Left forelimb (tissue), 1 donor: ENCODE results near the gene PSME2.

Experiments
- DNase-seq: peaks from one replicate; pipeline ENCODE4 v3.0.0-alpha.2; 2018; ENCODE audit warnings: low spot score

PSME2 gene, protein sequence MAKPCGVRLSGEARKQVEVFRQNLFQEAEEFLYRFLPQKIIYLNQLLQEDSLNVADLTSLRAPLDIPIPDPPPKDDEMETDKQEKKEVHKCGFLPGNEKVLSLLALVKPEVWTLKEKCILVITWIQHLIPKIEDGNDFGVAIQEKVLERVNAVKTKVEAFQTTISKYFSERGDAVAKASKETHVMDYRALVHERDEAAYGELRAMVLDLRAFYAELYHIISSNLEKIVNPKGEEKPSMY

DNA sequence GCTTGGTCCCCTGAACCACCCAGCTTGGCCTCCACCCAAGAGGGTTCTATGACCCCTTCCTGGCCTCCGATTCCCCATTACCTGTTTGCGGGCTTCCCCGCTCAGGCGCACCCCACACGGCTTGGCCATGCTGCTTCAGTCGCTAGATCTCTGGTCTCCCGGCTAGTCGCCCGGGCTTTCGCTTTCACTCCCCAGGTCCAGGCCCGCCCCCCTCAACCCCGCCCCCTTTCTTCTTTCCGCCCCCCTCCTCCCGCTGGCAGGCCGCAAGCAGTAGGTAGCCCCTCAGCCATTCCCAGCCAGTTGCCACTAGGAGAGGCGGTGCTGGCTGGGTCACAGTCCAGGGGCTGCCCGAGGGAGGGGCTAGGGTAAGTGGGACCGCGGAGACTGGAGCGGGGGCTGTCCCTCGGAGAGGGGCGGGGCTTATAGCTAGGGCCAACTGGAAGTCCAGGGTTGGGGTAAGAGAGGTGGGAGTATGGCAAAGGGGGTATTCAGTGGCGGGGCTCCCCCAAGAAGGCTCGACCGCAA is at the start of gene PSME2:
TSS of gene PSME2 (minus strand) at position 158 of the 525 bp plus-strand sequence. CDS start at position 129, 29 bp downstream.
- DNase-seq = peak; percentile 94

DNA sequence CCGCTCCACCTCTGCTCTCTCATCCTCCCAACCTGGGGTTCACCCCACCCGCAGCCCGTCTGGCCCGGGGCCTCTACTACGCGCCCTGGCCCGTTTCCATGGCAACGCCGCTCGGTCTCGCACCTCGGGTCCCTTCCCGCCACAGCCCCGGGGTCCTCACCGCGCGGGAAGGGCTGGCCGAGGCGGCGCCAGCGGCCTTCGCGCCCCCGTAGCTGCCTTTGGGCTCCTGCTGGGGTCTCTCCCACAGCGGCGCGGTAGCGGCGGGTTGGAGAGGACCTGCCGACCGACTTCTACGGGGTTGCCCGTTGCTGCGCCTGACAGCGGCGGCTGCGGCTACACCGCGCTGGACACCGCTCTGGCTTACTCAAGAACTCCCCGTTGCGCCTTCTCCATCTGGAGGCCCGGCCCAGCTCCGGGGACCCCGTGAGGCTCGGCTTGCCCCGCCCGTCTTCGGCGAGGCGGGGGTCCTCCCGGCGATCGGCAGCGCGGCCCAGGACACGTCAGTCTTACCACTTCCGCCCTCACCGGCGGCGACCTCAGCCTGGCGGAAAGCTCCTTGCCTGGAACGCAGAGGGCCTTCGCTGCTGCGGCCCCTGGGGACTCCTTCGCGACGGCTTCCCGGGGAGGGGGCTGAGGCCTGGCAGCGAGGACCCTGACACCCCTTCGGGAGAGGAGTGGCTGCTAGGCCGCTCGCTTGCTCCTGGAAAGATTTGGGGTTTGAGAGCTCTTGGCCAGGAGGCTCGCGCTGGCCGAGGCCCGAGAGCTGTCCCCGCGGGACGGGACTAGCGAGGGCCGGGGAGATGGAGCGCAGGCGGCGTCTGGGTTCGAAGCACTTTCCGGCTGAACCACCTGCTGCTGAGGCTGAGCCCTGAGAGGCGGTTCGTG is 49.0 kb upstream of the PSME2 start, which contains the start of gene TM9SF1:
TSS of gene TM9SF1 (minus strand) at position 256 of the 885 bp plus-strand sequence. CDS start 422 bp downstream, outside the sequence.
- peak; percentile 94 for DNase-seq

DNA sequence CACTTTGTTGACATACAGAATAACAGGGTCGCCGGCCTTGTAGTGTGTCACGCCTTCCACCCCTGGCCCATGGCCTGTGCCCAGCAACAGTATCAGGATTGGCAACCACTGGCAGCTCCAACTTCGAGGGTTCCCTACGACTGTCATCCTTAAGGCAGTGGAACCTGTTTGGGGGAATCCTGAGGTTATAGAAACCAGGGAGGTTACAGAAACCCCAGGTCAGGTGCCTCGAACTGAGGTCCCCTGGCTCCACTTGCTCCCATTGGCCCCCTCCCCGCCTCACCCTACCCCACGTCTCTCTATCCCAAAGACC is 48.4 kb upstream of the PSME2 start:
- no peak for DNase-seq

DNA sequence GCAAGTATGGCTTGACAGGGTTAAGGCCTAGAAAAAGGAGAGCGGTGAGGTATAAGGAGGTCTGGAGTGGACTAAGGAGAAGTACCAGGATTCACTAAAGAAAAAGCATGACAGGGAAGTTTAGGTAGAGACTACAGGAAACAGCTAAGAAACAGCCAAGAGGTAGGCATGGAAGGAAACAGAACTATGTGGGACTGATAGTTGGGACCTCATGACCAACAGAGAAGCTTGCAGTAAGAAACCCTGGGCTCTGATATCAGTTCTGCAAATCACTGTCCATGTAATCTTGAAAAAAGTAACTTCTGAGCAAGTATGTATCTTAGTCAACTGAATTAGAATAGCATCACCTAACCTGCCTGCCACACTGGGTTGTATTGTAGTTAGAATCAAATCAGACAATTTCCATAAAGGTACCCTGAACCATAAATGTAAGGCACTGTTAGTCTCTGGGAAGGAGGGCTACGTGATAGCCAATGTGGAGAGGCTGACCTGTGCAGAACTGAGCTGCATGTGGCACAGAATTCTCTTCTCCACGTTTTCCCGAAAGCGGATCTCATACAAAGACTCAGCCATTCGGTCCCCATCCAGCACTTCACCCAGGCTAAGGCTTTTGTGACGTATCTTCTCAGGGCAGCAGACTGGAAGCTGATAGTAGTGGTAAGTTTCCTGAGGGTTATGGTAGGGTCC is 47.9 kb upstream of the PSME2 start:
- DNase-seq = no peak

DNA sequence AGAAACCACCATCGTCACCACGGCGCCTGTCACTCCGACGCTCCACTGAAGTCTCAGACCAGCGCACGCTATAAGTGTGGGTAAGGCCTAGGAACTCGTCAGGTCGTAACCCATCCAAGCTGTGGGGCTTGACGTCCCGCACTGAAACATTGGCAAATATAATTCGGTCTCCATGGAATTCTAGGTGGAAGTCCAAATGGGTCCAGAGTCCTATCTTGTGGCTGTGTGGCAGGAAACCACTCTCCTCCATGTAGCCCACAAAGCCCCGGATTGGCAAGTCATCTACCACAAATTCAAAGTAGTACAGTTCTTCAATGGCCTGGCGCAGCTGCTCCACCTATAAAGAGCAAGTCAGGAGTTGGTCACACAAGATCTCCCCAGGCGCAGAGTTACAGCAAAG is 46.5 kb upstream of the PSME2 start:
- DNase-seq = no peak

DNA sequence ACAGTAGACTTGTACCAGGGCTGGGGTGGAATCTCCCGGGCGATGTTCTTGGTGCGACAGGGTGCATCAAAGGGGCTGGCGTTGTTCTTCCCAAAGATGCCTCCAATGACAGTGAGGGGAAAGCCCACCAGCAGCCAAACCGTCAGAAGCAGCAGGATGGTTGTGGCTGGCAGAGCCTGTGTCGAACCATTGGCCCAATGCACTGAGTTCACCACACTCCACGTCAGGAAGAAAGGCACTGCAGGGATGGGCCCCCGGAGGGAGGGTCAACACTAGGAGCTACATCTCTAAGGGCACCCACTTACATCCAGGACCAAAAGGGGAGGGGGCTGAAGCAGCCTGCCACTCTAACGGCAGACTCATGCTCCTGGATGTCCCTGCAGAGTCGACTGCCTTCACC is 44.0 kb upstream of the PSME2 start:
- DNase-seq = no peak

DNA sequence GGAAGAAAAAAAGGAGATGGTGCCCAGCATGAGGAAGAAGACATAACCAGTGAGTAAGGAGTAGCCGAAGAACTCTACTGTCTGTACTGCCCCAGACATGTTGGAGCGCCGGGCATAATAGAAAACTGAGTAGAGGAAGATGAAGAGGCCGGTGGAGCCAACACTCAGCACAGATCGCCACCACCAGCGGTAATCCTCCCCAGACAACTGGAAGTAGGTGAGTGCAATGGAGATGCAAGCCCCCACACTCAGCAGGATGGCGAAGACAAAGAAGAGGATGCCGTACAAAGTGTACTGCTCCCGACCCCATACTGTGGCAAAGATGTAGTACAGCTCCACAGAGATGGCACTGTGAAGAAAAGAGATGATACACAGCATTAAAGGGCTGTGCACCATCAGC is 43.0 kb upstream of the PSME2 start:
- DNase-seq = no peak

DNA sequence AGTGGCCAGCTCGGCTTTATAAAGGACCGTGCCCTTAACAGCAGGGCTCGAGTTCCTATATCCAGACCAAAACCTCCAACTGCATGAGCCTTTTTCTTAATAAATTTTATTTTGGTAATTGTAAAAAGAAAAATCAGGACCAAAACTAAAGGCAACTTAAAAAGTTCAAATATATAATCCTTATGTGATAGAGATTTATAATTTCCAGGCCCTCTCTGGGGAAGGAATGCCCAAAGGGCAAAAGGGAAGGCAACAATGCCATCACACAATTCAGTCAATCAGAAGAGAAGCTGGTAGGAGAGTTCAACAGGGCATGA is 42.6 kb upstream of the PSME2 start:
- DNase-seq = no peak

DNA sequence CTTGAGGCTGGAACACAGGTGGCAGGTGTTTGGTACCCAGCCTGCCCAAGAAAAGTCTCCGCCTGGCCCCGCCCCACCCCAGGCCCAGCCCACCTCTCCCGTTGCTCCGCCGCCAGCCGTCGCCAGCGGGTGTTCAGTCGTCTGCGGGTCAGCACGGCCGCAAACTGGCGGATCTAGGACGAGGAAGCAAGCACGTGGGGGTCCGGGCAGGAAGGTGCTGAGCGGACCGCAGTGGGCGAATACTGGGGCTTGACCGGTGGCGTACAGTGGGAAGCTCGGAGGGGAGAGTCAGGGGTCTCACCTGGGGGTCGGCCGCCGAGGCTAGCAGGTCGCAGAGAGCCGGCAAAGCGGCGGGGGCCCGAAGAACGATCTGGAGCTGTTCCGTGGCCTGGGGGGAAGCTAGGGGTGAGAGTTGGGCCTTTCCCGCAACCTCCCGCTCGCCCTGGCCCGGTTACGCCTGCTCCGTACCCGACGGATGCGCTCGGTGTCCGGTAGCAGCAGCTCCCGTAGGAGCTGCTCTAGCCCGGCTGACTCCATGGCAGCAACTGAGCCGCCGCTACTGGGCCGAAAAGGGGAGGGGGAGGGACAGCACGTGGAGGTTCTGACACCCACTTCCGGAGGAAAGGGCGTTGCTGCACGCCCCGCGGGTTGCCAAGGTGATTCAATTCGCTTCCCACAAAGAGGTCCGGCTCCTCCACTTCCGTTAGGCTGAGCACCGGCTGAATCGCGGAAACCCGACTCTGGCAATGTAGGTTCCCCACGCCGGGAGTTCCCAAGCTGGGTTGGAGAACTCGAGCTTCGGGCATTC is 42.0 kb upstream of the PSME2 start, which contains the start of gene IPO4:
TSS of gene IPO4 (minus strand) at position 566 of the 808 bp plus-strand sequence. CDS start at position 537, 29 bp downstream.
- DNase-seq = peak; percentile 95

DNA sequence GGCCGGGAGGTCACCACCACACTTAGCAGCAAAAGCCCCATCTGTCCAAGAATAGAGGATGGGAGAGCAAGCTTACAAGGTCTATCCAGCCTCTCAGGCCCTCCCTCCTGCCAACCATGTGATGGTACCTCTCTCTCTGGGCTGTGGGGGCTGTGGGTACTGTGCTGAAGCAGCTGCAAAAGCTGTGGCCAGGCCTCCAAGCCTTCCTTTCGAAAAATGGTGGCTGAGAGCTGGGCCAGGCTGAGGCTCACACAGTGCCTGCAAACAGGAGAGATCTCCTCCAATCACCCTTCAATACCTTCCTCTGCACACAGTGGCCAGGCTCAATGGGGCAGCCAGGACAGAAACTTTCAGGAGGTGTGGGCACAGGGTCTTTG is 41.1 kb upstream of the PSME2 start:
- no peak for DNase-seq

DNA sequence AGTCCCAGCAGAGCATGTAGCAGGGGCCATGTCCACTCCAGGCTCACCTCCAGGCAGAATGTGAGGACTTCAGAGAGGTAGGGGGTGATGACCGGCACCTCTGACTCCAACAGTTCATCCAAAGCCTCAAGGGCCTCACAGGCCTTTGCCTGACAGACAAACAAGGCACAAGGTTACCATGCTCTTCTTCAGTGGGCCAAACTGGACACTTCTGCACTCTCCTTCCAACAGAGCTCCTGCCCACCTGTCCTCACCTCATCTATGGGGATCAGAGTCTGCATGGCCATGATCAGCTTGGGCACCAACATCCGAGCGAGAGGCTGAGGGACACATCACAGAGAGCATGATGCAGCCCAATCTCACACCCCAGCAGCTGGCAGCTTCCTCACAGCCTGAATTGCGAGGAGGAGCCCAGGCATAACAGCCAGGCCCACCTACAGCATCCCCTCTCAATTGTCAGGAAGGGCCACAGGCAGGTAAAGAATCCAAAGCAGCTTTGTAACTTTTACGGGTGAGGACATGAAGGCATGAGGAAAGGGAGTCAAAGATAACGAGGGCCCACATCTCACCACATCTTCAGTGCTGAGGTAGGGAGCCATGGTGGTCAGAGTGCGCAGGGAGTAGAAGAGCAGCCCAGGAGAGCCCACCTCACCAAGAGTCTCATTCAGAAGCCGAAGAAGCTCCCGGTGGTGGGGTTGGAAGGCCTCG is 40.6 kb upstream of the PSME2 start:
- peak; percentile 55 for DNase-seq

DNA sequence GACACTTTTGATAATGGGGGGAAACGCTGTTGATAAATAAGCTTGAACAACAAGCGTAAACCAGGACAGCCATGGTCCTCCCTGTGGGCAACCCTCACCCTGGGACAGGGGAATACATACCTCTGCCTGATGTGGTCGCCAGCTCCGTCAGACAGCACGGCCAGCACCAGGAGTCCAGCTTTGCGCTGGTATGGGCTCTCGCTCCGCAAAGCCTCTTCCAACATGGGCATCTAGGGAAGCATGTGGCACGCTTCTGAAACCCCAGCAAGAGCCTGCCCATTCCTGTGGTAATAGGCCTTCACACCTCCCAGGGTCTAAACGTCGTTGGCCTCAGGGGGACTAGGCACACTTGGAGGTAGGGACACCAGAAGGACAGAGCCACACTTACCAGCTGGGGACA is 39.3 kb upstream of the PSME2 start:
- no peak for DNase-seq

DNA sequence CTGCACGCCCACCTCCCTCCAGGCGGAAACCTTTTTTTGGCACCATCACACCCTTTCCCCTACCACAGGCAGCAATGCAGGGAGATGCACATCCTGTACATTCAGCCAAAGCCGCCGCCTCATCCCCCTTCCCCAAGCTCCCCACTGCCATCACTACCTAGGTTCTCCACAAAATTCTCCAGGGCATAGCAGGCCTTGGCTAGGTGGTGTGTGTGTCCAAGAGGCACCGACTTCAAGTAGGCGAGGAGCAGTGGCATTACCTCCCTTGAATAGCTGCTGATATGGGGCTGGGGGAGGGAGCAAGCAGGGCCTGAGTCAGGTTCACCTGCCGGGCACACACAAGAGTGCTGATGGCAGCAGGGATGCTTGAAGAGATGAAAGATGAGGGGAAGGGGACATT is 38.6 kb upstream of the PSME2 start:
- peak; percentile 59 for DNase-seq

DNA sequence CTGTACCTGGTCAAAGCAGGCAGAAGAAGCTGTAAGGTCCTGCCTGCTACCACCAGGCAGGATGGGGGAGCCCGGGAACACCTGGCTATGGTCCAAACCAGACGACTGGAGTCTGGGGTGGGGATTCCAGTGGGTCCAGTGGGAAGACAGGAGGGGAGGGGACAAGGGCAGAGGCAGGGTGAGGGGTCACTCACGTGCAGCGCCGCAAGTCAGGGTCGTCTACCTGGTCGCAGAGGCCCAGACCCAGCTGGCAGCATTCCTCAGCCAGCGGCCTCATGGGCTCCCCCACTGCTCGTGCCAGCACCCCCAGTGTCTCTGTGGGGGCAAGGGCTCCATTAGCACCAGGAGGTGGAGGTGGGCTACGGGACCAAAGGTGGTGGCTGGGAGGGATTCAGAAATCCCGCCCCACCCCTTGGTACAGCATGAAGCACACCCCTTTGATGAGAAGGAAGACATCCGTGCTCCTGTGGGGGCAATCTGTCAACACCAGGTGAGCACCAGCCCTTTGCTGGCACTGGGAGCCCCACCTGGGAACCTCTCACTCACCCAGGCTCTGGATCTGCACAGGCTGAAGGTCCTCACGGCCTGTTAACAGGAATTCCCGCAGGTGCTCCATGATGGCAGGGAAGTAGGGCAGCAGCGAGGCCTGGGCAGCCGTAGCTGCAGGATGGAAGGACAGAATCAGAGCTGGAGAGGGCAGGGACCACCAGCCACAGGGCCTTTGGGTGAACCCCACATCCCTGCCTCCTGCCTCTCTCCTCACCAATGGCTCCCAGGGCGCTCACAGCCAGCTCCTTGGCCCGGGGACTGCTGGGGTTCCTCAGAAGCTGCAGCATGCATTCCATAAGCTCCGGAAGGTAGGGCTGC is 37.9 kb upstream of the PSME2 start:
- DNase-seq = peak; percentile 44

DNA sequence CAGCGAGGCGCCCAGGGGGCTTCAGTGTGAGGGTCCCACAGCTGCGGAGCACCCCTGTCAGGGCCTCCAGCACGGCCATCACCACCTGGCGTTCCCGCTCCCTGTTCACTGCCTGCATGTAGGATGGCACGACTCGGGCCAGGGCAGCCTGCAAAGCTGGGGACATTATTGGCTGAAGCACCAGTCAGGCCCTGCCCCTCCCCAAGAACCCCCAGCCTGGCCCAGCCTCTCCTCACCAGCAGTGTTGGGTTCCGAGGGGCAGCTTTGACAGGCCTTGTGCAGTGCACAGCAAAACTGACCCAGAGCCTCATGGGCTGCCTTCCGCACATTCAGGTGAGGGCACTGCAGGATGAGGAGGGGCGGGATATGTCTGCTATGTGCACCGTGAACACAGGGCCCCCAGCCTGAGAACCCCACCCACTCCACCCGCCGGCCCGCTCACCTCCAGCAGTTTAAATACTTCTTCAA is 36.6 kb upstream of the PSME2 start:
- peak; percentile 44 for DNase-seq

DNA sequence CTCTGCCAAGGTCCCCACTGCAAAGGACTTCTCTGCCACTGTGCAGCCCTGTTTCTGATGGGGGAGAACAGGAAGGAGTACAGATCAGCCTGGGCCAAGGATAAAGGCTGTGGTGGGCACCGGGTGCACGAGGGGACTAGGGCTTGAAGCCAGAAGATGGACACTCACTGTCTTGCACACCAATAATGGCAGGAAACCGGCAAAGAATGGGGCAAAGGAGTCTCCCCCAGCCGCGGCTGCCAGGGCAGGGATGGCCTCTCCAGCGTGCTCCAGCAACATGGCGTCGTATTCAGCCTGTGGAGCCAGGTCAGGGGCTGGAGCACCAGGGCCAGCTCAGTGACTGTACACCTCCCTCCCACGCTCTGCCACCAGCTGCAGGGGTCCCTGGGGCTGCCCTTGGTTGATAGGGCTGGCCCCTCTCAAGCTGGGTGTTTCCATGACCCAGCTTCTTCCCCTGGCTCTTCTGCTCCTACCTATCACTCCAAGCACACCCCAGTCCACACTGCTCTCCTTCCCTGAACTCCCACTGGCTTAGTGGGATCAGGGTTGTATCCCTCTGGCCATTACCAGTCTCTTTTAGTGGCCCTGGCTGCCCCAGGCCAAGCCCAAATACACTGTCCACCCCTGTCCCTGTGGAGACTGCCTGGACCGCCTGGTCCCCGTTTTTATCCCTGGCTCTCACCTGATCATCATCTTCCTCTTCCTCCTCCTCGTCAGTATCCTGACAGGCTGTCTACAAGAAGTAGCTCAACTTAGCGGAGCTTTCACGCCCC is 35.9 kb upstream of the PSME2 start:
- DNase-seq = peak; percentile 53

DNA sequence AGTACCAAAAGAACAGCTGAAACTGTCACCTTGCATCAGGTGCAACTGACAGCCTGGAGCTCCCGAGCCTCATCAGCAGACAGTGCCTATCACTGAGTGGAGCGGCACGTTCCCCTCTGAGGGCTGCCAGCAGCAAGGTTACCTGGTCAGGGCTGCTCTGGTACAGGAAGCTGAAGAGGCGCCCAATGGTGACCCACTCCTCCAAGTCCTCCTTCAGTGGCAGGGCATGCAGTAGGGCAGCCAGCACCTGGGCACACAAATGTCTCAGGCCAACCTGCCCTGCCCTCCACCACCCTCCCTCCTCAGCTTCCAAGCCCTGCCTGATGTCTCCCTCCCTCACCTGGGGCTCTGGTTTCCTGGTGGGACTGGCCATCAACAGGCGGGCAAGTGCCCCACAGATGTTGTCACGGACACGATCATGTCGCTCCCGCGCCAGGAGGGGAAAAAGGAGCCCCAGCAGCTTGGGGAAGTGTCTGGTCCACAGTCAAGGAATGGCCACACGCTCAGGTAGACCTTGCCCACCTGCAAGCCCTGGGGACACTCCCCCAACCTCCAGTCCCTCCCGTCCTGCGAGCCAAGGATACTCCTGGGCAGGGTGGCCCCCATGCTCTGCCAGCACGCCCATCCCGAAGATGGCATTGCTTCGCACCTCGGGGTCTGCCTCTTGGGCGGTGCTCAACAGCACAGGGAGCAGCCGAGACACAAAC is 35.1 kb upstream of the PSME2 start:
- peak; percentile 60 for DNase-seq

DNA sequence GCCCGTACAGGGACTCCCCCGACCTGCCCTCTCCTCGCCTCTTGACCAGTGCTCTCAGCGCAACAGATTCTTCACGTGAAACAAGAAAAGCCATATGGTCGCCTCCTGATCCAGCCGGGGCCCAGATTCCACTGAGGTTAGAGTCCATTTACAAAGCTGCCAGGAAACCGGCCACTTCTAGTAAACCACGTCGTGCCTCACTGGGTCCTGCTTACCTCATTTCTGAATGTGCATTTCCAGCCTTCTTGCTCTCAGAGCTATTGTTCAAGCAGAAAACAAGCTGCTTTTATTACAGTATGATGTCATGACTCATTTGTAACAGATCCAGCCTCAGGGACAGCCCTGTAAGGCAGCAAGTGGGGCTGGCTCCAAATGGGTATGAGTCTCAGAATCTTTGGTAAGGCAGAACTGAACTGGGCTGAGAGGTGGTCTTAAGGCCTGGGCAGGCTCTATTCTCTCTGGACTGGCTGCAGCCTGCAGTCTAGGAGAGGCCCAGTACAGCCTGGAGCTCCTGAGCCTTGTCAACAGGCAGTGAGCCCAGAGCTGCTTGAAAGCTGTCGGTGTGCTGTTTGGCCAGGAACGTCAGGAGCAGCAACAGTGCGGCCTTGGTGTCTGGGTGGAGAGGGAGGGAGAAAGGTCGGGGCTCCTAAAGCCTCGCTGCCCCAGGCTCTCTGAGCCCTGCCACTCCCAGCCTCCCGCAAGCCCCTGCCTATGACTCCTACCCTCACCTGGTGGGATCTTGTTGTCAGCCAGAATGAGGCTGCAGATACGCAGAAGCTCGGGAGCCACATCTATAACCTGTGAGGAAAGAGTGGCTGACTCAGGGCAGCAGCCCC is 33.8 kb upstream of the PSME2 start:
- peak; percentile 68 for DNase-seq
